ENCODE data around the gene WIPI1.

The WIPI1 gene

DNA sequence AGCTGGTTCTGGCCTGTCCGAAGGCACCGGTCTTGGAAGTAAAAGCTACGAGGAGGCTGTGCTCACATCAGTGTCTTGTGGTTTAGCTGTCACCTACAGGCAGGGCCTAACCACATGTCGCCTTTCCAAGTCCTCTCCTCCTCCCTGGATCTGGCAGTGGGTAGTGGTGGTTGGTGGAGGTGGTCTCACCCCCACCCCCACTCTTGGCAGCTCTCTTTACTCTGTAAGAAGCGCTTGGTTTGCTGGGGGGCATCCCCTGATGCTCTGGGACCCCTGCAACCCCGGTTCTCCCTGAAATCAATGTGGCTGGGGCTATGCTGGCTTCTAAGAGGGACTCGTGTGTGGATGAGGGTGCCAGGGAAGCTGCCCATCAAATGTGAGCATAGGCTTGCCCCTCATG is 68.3 kb downstream of the WIPI1 start:
- H3K4me3 ChIP-seq (ENCODE audit: low read depth, low read length) = no peak overlapping the region
- CTCF ChIA-PET = interaction anchor here (10.9 kb wide), 1 partner anchor 9 kb away, joined by 133 read pairs; no protein-coding TSS in a partner anchor
- TF ChIP-seq CTCF (IDR thresholded peaks at IDR 0.05; ENCODE audit: insufficient read depth, low read length, missing control alignments) = no peak
- DNase-seq (ENCODE audit: low read depth, low spot score) = no peak
- POLR2A ChIA-PET = no interaction called here

DNA sequence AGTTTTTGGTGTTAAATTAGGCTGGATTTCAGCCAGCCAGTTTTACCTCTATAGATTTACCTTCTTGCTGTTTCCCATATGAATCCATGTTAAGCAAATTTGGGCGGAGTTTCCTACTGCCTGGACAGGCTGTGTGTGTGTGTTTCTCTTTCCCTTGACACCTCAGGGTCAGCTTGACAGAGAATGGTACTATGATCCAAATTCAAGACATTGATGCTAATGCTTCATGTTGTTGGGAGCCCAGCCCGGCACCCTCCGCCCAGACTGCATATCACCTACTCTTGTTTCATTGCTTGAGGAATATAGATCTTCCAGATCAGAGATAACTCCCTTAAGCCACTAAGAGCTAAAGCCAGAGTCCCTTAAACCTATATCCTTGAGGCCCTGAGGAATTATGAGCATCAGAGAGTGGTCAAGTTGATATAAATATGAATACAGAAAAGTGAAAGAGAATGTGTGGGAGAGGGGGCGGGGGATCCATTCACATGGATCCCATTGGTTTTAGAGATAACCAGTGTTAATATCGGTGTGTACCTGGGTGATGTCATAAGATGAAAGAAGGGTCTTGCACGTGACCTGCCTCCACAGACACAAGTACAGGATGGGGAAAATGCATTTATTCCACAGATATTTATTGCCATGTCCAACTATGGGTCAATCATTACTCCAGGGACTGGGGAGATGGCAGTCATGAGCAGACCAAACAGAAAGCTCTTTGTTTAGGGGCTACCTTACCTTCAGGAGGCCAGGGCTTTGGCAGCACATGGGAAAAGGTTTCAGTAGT is 69.7 kb downstream of the WIPI1 start:
- CTCF ChIA-PET = interaction anchor here (0.6 to 10.9 kb wide), 2 partner anchors 10 to 79 kb away, joined by 3 to 133 read pairs; no protein-coding TSS in a partner anchor
- POLR2A ChIA-PET = no interaction called here
- DNase-seq (ENCODE audit: low read depth, low spot score) = no peak
- H3K4me3 ChIP-seq (ENCODE audit: low read depth, low read length) = no peak overlapping the region
- no peak for TF ChIP-seq CTCF (IDR thresholded peaks at IDR 0.05; ENCODE audit: insufficient read depth, low read length, missing control alignments)

DNA sequence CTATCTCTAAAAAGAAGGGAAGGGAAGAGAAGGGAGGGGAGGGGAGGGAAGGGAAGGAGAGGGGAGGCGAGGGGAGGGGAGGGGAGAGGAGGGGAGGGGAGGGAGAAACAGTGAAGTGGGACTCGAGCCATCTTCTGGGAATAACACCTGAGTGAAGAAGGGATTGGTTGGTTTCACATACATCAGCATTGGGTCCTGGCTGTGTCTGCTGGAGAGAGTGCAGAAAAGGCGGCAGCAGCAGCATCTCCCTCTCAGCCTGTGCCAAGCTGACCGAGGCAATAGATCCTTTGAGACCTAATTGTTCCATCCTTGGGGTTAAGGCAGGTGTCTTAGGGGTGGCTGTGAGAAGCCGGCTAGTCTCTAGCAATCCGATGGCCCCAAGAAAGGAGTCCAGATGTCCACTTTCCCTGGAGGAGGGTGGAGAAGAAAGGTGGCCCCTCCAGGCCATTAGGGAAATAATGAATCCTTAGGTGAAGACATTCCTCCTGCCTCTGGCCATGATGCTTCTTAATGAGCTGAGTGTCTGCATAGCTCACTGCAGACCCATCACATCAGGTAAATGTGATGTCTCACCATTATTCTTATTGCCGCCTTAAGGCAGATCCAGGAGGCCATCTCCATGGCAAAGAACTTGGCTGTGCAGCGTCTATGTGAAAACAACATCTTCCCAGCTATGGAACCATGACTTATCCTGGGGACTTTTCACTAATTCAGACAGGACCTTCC is 71.6 kb downstream of the WIPI1 start:
- TF ChIP-seq CTCF (IDR thresholded peaks at IDR 0.05; ENCODE audit: insufficient read depth, low read length, missing control alignments) = no peak
- ChIA-PET POLR2A (no interaction called here), CTCF (interaction anchor here (10.9 kb wide), 1 partner anchor 12 kb away, joined by 133 read pairs; no protein-coding TSS in a partner anchor)
- no peak for DNase-seq (ENCODE audit: low read depth, low spot score)
- H3K4me3 ChIP-seq (ENCODE audit: low read depth, low read length) = no peak overlapping the region

- no peak overlapping the region for H3K4me3 ChIP-seq (ENCODE audit: low read depth, low read length)
- ChIA-PET CTCF (interaction anchor here (1.4 to 10.9 kb wide), 2 partner anchors 13 to 122 kb away, joined by 4 to 133 read pairs; no protein-coding TSS in a partner anchor), POLR2A (no interaction called here)
- no peak for TF ChIP-seq CTCF (IDR thresholded peaks at IDR 0.05; ENCODE audit: insufficient read depth, low read length, missing control alignments)
- DNase-seq (ENCODE audit: low read depth, low spot score) = no peak
These were observed 72.4 kb downstream of the WIPI1 start for GRCh38 chr17:68384941-68385340.

GRCh38 chr17:68384471-68384870 is 72.8 kb downstream of the WIPI1 start:
- no peak for DNase-seq (ENCODE audit: low read depth, low spot score)
- ChIA-PET POLR2A (interaction anchor here (0.7 kb wide), 1 partner anchor 25 kb away, joined by 3 read pairs; no protein-coding TSS in a partner anchor), CTCF (interaction anchor here (1.4 to 10.9 kb wide), 2 partner anchors 14 to 121 kb away, joined by 4 to 133 read pairs; no protein-coding TSS in a partner anchor)
- TF ChIP-seq CTCF (IDR thresholded peaks at IDR 0.05; ENCODE audit: insufficient read depth, low read length, missing control alignments) = no peak
- H3K4me3 ChIP-seq (ENCODE audit: low read depth, low read length) = no peak overlapping the region

Measured in AG04449 (cell line).